HCT116 (cell line): ENCODE data around the gene GXYLT2. TPM values are rescaled to one million over a fixed set of nuclear protein-coding genes. Genes with fewer than 3 reads are reported as not detected.

Experiments used
- ATAC-seq: fragments of 200-7000 bp; cut with Tn5 transposase; 2 replicates; pipeline ENCODE4 v1.9.1; 2020; ENCODE audit warnings: mild to moderate bottlenecking, moderate library complexity
- BruUV-seq: library from RNA; stranded (reverse); fragments of 400-500 nt; replicated peaks from 2 replicates; lab custom pipeline; 2021; lab: Mats Ljungman, UMichigan
- CTCF ChIA-PET: fragments of 300-600 bp; sonication (Branson Sonifier 250); formaldehyde crosslinking; loops from one replicate; lab custom pipeline; 2021; ENCODE audit warnings: antibody characterized with exemption; lab: Charles Lee
- POLR2A ChIA-PET: fragments of 300-600, 350-600 bp; sonication (Branson Sonifier 250); formaldehyde crosslinking; loops from one replicate; lab custom pipeline; 2021; ENCODE audit warnings: antibody characterized with exemption; lab: Charles Lee
- RAD21 ChIA-PET, 2 experiments: fragments of 300-600 bp; sonication (Branson Sonifier 250); formaldehyde crosslinking; loops; one replicate each; lab custom pipeline; 2023; ENCODE audit warnings: low total read pairs in 2 of 2; ENCODE audit not compliant: uncharacterized antibody in 2 of 2, unreplicated experiment in 2 of 2, low non-redundant PET in 1 of 2; lab: Charles Lee
- DNase-seq: peaks from one replicate; pipeline ENCODE4 v3.0.0-alpha.2; 2010; ENCODE audit warnings: low read depth, low spot score
- H2AFZ ChIP-seq: fragments of 200-600 bp; shearing (Covaris generic), sonication (generic); 2 replicates; pipeline ENCODE4 v1.6.1; 2017; ENCODE audit warnings: low read depth, mixed run types, mixed read lengths, antibody characterized with exemption, low read length; ENCODE audit not compliant: poor library complexity, severe bottlenecking
- H3K27ac ChIP-seq: 2 replicates; pipeline ENCODE4 v1.5.1; 2012; ENCODE audit warnings: low read depth, low read length
- H3K27me3 ChIP-seq: fragments of 200-600 bp; sonication (generic); 2 replicates; pipeline ENCODE4 v1.6.1; 2016; ENCODE audit warnings: mixed run types, low read length, mixed read lengths; ENCODE audit not compliant: insufficient read depth
- H3K36me3 ChIP-seq, 2 experiments: fragments of 200-500 bp in 1 of 2; fragments of 200-600 bp in 1 of 2; sonication (Bioruptor generic) in 1 of 2; sonication (generic) in 1 of 2; 2 replicates each; pipeline versions ENCODE4 v1.5.1 to v1.6.1; 2014 to 2016; ENCODE audit warnings: low read length in 2 of 2, inconsistent platforms in 1 of 2, mixed read lengths in 1 of 2, mixed run types in 1 of 2; ENCODE audit not compliant: insufficient read depth in 2 of 2, control insufficient read depth in 1 of 2
- H3K4me1 ChIP-seq, 2 experiments: fragments of 200-600 bp in 1 of 2; sonication (generic) in 1 of 2; 2 replicates each; pipeline versions ENCODE4 v1.5.1 to v1.6.1; 2012 to 2017; ENCODE audit warnings: low read length in 2 of 2, inconsistent platforms in 1 of 2, mild to moderate bottlenecking in 1 of 2, mixed read lengths in 1 of 2, mixed run types in 1 of 2, moderate library complexity in 1 of 2; ENCODE audit not compliant: insufficient read depth in 2 of 2, control insufficient read depth in 1 of 2
- H3K4me2 ChIP-seq: fragments of 200-600 bp; sonication (generic); 2 replicates; pipeline ENCODE4 v1.6.1; 2017; ENCODE audit warnings: mixed run types, low read length, mixed read lengths
- H3K4me3 ChIP-seq, 2 experiments: fragments of 200-600 bp in 1 of 2; sonication (generic) in 1 of 2; replicated peaks in 1 of 2; 2 replicates each; pipeline ENCODE4 v1.5.1; 2011 to 2016; ENCODE audit warnings: low read length in 2 of 2, control low read depth in 1 of 2, low read depth in 1 of 2, mild to moderate bottlenecking in 1 of 2, mixed read lengths in 1 of 2, mixed run types in 1 of 2
- H3K79me2 ChIP-seq: fragments of 200-600 bp; sonication (generic); 2 replicates; pipeline ENCODE4 v1.6.1; 2017; ENCODE audit warnings: mild to moderate bottlenecking, mixed run types, low read length, moderate library complexity, mixed read lengths; ENCODE audit not compliant: insufficient read depth
- H3K9ac ChIP-seq: fragments of 200-600 bp; sonication (generic); 2 replicates; pipeline ENCODE4 v1.6.1; 2016; ENCODE audit warnings: low read length, mixed read lengths
- H3K9me2 ChIP-seq: fragments of 200-600 bp; sonication (generic), shearing (Covaris generic); 2 replicates; pipeline ENCODE4 v1.6.1; 2017; ENCODE audit warnings: mixed run types, mild to moderate bottlenecking, moderate library complexity; ENCODE audit not compliant: insufficient read depth
- H3K9me3 ChIP-seq, 2 experiments: fragments of 200-500 bp in 1 of 2; fragments of 200-600 bp in 1 of 2; sonication (Bioruptor generic) in 1 of 2; sonication (generic) in 1 of 2; 2 replicates each; pipeline ENCODE4 v1.6.1; 2014 to 2017; ENCODE audit warnings: low read length in 2 of 2, mixed read lengths in 2 of 2, inconsistent platforms in 1 of 2, low read depth in 1 of 2, mild to moderate bottlenecking in 1 of 2, mixed run types in 1 of 2, moderate library complexity in 1 of 2; ENCODE audit not compliant: control insufficient read depth in 1 of 2, insufficient read depth in 1 of 2
- H4K20me1 ChIP-seq: fragments of 200-600 bp; sonication (generic), shearing (Covaris generic); 2 replicates; pipeline ENCODE4 v1.6.1; 2017; ENCODE audit warnings: mixed run types, mild to moderate bottlenecking, moderate library complexity; ENCODE audit not compliant: insufficient read depth
- CBX3 ChIP-seq: IDR thresholded peaks from 2 replicates; pipeline ENCODE4 v1.6.1; 2012; ENCODE audit warnings: low read depth
- EGR1 ChIP-seq: IDR thresholded peaks from 2 replicates; pipeline ENCODE4 v1.6.1; 2012; ENCODE audit warnings: low read depth
- ELF1 ChIP-seq: IDR thresholded peaks from 2 replicates; pipeline ENCODE4 v1.6.1; 2012; ENCODE audit warnings: low read depth, borderline replicate concordance
- EZH2phosphoT487 ChIP-seq: fragments of 200-600 bp; IDR thresholded peaks from 2 replicates; pipeline ENCODE4 v1.6.1; 2018; ENCODE audit warnings: antibody characterized with exemption, borderline replicate concordance
- FOSL1 ChIP-seq: IDR thresholded peaks from 2 replicates; pipeline ENCODE4 v1.6.1; 2012; ENCODE audit warnings: low read depth
- JUND ChIP-seq: IDR thresholded peaks from 2 replicates; pipeline ENCODE4 v1.6.1; 2012
- MAX ChIP-seq: IDR thresholded peaks from 2 replicates; pipeline ENCODE4 v1.6.1; 2012
- POLR2A ChIP-seq: IDR thresholded peaks from 2 replicates; pipeline ENCODE4 v1.7.0; 2011; ENCODE audit warnings: borderline replicate concordance; ENCODE audit not compliant: insufficient read depth, insufficient read length; ENCODE audit errors: extremely low read depth
- POLR2AphosphoS5 ChIP-seq: IDR thresholded peaks from 2 replicates; pipeline ENCODE4 v1.6.1; 2011; ENCODE audit warnings: mild to moderate bottlenecking, low read depth, low read length, moderate library complexity
- RAD21 ChIP-seq: IDR thresholded peaks from 2 replicates; pipeline ENCODE4 v1.6.1; 2012; ENCODE audit warnings: low read depth, mild to moderate bottlenecking
- SIN3A ChIP-seq: IDR thresholded peaks from 2 replicates; pipeline ENCODE4 v1.6.1; 2012; ENCODE audit warnings: low read depth
- ZBTB33 ChIP-seq: IDR thresholded peaks from 2 replicates; pipeline ENCODE4 v1.6.1; 2011; ENCODE audit warnings: mild to moderate bottlenecking, low read length, moderate library complexity; ENCODE audit not compliant: insufficient replicate concordance; ENCODE audit errors: extremely low read depth
- ZFX ChIP-seq: fragments of 450-650 bp; IDR thresholded peaks from 2 replicates; pipeline ENCODE4 v1.6.1; 2017
- ZNF274 ChIP-seq: fragments of 200-500 bp; sonication (Bioruptor generic); IDR thresholded peaks from 2 replicates; pipeline ENCODE4 v1.6.1; 2014; ENCODE audit warnings: mild to moderate bottlenecking, low read depth, low read length, inconsistent platforms
- intact Hi-C: fragments of 100-400 bp; cut with micrococcal nuclease; formaldehyde crosslinking; loops from 2 replicates; pipeline ENCODE4 v1.10.0; 2022
- total RNA-seq: library from RNA; stranded (reverse); gene quantifications from one replicate; pipeline ENCODE4 v1.2.1, GENCODE V29; 2021; ENCODE audit not compliant: unreplicated experiment
- TF ChIP-seq, protein P1 (sequence below): IDR thresholded peaks from 2 replicates; pipeline ENCODE4 v1.6.1; 2012
- TF ChIP-seq, protein P2 (sequence below): IDR thresholded peaks from 2 replicates; pipeline ENCODE4 v1.6.1; 2012; ENCODE audit warnings: low read depth

GXYLT2 gene
- total RNA-seq, 1 experiment from 2014 or later = 5.6 TPM

- Histone ChIP-seq H3K36me3 (no peaks in the 10 kb centered on the region), H4K20me1 (no peaks in the 10 kb centered on the region), H3K27ac (no peak overlapping the region), H2AFZ (no peak overlapping the region), H3K4me3 (no peak overlapping the region), H3K4me2 (no peak overlapping the region), H3K4me1 (peaks cover 5 to 9% of the 10 kb centered on the region in 2 experiments; a peak in 2 of 4 replicates), H3K9me3 (no peaks in the 10 kb centered on the region), H3K27me3 (no peaks in the 10 kb centered on the region), H3K79me2 (no peaks in the 10 kb centered on the region), H3K9ac (no peak overlapping the region), H3K9me2 (no peaks in the 10 kb centered on the region)
- intact Hi-C loops = no loop called here
- ChIA-PET CTCF (interaction anchor here (0.6 to 1.5 kb wide), 2 partner anchors 14 to 16 kb away, joined by 3 to 4 read pairs; no protein-coding TSS in a partner anchor), POLR2A (no interaction called here), RAD21 (no interaction called here)
- no peak for ATAC-seq
- no TSS peak for BruUV-seq
- no peak for DNase-seq
- TF ChIP-seq CBX3 (no peak), ELF1 (no peak), EGR1 (no peak), ZNF274 (no peak), POLR2AphosphoS5 (no peak), RAD21 (no peak), ZBTB33 (no peak), MAX (no peak), EZH2phosphoT487 (no peak), ZFX (no peak), POLR2A (no peak), JUND (no peak), SIN3A (no peak), FOSL1 (no peak)
- TF ChIP-seq, protein P1, sequence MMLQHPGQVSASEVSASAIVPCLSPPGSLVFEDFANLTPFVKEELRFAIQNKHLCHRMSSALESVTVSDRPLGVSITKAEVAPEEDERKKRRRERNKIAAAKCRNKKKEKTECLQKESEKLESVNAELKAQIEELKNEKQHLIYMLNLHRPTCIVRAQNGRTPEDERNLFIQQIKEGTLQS = no peak
- TF ChIP-seq, protein P2, sequence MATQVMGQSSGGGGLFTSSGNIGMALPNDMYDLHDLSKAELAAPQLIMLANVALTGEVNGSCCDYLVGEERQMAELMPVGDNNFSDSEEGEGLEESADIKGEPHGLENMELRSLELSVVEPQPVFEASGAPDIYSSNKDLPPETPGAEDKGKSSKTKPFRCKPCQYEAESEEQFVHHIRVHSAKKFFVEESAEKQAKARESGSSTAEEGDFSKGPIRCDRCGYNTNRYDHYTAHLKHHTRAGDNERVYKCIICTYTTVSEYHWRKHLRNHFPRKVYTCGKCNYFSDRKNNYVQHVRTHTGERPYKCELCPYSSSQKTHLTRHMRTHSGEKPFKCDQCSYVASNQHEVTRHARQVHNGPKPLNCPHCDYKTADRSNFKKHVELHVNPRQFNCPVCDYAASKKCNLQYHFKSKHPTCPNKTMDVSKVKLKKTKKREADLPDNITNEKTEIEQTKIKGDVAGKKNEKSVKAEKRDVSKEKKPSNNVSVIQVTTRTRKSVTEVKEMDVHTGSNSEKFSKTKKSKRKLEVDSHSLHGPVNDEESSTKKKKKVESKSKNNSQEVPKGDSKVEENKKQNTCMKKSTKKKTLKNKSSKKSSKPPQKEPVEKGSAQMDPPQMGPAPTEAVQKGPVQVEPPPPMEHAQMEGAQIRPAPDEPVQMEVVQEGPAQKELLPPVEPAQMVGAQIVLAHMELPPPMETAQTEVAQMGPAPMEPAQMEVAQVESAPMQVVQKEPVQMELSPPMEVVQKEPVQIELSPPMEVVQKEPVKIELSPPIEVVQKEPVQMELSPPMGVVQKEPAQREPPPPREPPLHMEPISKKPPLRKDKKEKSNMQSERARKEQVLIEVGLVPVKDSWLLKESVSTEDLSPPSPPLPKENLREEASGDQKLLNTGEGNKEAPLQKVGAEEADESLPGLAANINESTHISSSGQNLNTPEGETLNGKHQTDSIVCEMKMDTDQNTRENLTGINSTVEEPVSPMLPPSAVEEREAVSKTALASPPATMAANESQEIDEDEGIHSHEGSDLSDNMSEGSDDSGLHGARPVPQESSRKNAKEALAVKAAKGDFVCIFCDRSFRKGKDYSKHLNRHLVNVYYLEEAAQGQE = no peak
These were observed 18.3 kb downstream of the GXYLT2 start for GRCh38 chr3:72906154-72906553.
